ENCODE data around the gene SLC39A7.

- TF ChIP-seq CTCF (IDR thresholded peaks at IDR 0.05): no peak
- TF ChIP-seq POLR2A (IDR thresholded peaks at IDR 0.05): no peak
- TF ChIP-seq POLR2AphosphoS5 (IDR thresholded peaks at IDR 0.05): no peak
- TF ChIP-seq EP300 (IDR thresholded peaks at IDR 0.05): no peak
These were observed 34.3 kb upstream of the SLC39A7 start for GRCh38 chr6:33166363-33166762.

Measured in gastroesophageal sphincter (tissue), 3 donors.